HepG2 (cell line): ENCODE measurements around the gene AFF4. TPM values are rescaled to one million over a fixed set of nuclear protein-coding genes. Genes with fewer than 3 reads are reported as not detected.

ENCODE experiments used
- ATM ChIP-seq: fragments of 450-650 bp; IDR thresholded peaks from 2 replicates; pipeline ENCODE4 v1.7.1; 2017; ENCODE audit warnings: mild to moderate bottlenecking, borderline replicate concordance
- BHLHE40 ChIP-seq: IDR thresholded peaks from 2 replicates; pipeline ENCODE4 v1.6.1; 2011; ENCODE audit warnings: low read length, improper control_type of control experiment
- EZH2 ChIP-seq: conservative IDR thresholded peaks from 2 replicates; pipeline ENCODE4 v1.6.1; 2012; ENCODE audit warnings: mild to moderate bottlenecking, low read depth, low read length, moderate library complexity
- GLMP ChIP-seq: sonication (generic); formaldehyde crosslinking; IDR thresholded peaks from 2 replicates; pipeline ENCODE4 v1.9.0; 2021; ENCODE audit warnings: missing genetic modification reagents, mild to moderate bottlenecking, borderline replicate concordance
- HNRNPLL ChIP-seq: fragments of 200-400 bp; formaldehyde crosslinking; IDR thresholded peaks from 2 replicates; pipeline ENCODE4 v1.6.1; 2017; ENCODE audit warnings: mild to moderate bottlenecking, low read depth, low read length; ENCODE audit not compliant: poor library complexity, severe bottlenecking
- JARID2 ChIP-seq: sonication (generic); formaldehyde crosslinking; IDR thresholded peaks from 2 replicates; pipeline ENCODE4 v1.8.1; 2023; ENCODE audit warnings: missing genetic modification reagents, inconsistent platforms; ENCODE audit not compliant: insufficient replicate concordance
- JUNB ChIP-seq: sonication (generic); formaldehyde crosslinking; IDR thresholded peaks from 2 replicates; pipeline ENCODE4 v1.8.0; 2022; ENCODE audit warnings: missing genetic modification reagents, mild to moderate bottlenecking, borderline replicate concordance
- KLF9 ChIP-seq: IDR thresholded peaks from 2 replicates; pipeline ENCODE4 v1.6.1; 2016; ENCODE audit warnings: low read depth
- MBD4 ChIP-seq: IDR thresholded peaks from 2 replicates; pipeline ENCODE4 v1.6.1; 2012; ENCODE audit warnings: low read length, inconsistent platforms, borderline replicate concordance
- NFKBIZ ChIP-seq: IDR thresholded peaks from 2 replicates; pipeline ENCODE4 v1.6.1; 2018; ENCODE audit warnings: missing genetic modification reagents, missing compliant biosample characterization
- PHF5A ChIP-seq: IDR thresholded peaks from one replicate; pipeline ENCODE4 v1.6.1; 2018; ENCODE audit warnings: low read depth, missing genetic modification reagents; ENCODE audit not compliant: unreplicated experiment
- PLSCR1 ChIP-seq: sonication (generic); formaldehyde crosslinking; IDR thresholded peaks from 2 replicates; pipeline ENCODE4 v1.5.0; 2020; ENCODE audit warnings: missing genetic modification reagents, mild to moderate bottlenecking, borderline replicate concordance
- RARA ChIP-seq: IDR thresholded peaks from 2 replicates; pipeline ENCODE4 v1.6.1; 2016; ENCODE audit warnings: missing genetic modification reagents, missing compliant biosample characterization
- RBM39 ChIP-seq: fragments of 200-400 bp; formaldehyde crosslinking; IDR thresholded peaks from one replicate; pipeline ENCODE4 v1.6.1; 2018; ENCODE audit warnings: antibody characterized with exemption, mild to moderate bottlenecking, low read depth, low read length; ENCODE audit not compliant: poor library complexity, severe bottlenecking
- SMAD3 ChIP-seq: sonication (generic); formaldehyde crosslinking; IDR thresholded peaks from 2 replicates; pipeline ENCODE4 v1.4.0; 2020; ENCODE audit warnings: missing genetic modification reagents
- TSC22D2 ChIP-seq: sonication (generic); formaldehyde crosslinking; IDR thresholded peaks from 2 replicates; pipeline ENCODE4 v1.5.1; 2020; ENCODE audit warnings: missing genetic modification reagents, mild to moderate bottlenecking, borderline replicate concordance
- ZBTB3 ChIP-seq: sonication (generic); formaldehyde crosslinking; IDR thresholded peaks from 2 replicates; pipeline ENCODE4 v1.4.0; 2020; ENCODE audit warnings: low read depth, mild to moderate bottlenecking, moderate library complexity, missing genetic modification reagents, borderline replicate concordance
- ZIK1 ChIP-seq: sonication (generic); formaldehyde crosslinking; IDR thresholded peaks from 2 replicates; pipeline ENCODE4 v1.5.0; 2020; ENCODE audit warnings: mild to moderate bottlenecking, low read depth, missing genetic modification reagents, borderline replicate concordance
- ZNF207 ChIP-seq: fragments of 450-650 bp; IDR thresholded peaks from 2 replicates; pipeline ENCODE4 v1.6.1; 2016; ENCODE audit warnings: antibody characterized with exemption, borderline replicate concordance
- ZNF224 ChIP-seq: sonication (generic); formaldehyde crosslinking; IDR thresholded peaks from 2 replicates; pipeline ENCODE4 v1.5.0; 2020; ENCODE audit warnings: mild to moderate bottlenecking, missing genetic modification reagents
- ZNF280D ChIP-seq: sonication (generic); formaldehyde crosslinking; IDR thresholded peaks from 2 replicates; pipeline ENCODE4 v1.5.1; 2020; ENCODE audit warnings: mild to moderate bottlenecking, missing genetic modification reagents
- ZNF720 ChIP-seq: sonication (generic); formaldehyde crosslinking; IDR thresholded peaks from 2 replicates; pipeline ENCODE4 v1.4.0; 2020; ENCODE audit warnings: missing genetic modification reagents
- ZUFSP ChIP-seq: sonication (generic); formaldehyde crosslinking; IDR thresholded peaks from 2 replicates; pipeline ENCODE4 v1.9.0; 2021; ENCODE audit warnings: missing genetic modification reagents, mild to moderate bottlenecking, borderline replicate concordance
- polyA plus RNA-seq, 8 experiments: library from polyadenylated mRNA; depleted of rRNA in 3 of 8; stranded (reverse) in 7 of 8; unstranded in 1 of 8; fragments of >200 nt; fragmentation: Illumina TruSeq in 4 of 8; extraction: Trizol in 4 of 8; gene quantifications; 2 replicates each; pipeline versions ENCODE4 v1.2.1 to v1.2.3, GENCODE V29; 2011 to 2016; ENCODE audit warnings: low read depth in 4 of 8, missing spikeins in 1 of 8, mixed read lengths in 1 of 8; ENCODE audit not compliant: insufficient read depth in 1 of 8
- total RNA-seq, 5 experiments: library from RNA; depleted of rRNA; stranded (reverse); fragments of >200 nt; fragmentation: Illumina TruSeq; extraction: Trizol; gene quantifications; 2 replicates each; pipeline ENCODE4 v1.2.3, GENCODE V29; 2016; ENCODE audit warnings: low read depth in 1 of 5

The AFF4 gene
- total and polyA plus RNA-seq, 2 of the 13 experiments (the other 11 are each of a cell fraction or from before 2014, with no cell fraction given) = 22.1 to 25.5 TPM

- TF ChIP-seq MBD4 (no peak), ZUFSP (CRISPR knock-in tag) (no peak), NFKBIZ (CRISPR knock-in tag) (no peak), ZNF280D (CRISPR knock-in tag) (no peak), PHF5A (CRISPR knock-in tag) (no peak), ZNF207 (no peak), JUNB (CRISPR knock-in tag) (no peak), BHLHE40 (peak; percentile 55; the same call in 1 of the 2 replicates), RARA (CRISPR knock-in tag) (peak; percentile 52), EZH2 (no peak), ZNF224 (CRISPR knock-in tag) (no peak), RBM39 (no peak), HNRNPLL (peak; percentile 12), SMAD3 (CRISPR knock-in tag) (no peak), ATM (no peak), ZBTB3 (peak; percentile 40; the same call in 1 of the 2 replicates), TSC22D2 (CRISPR knock-in tag) (no peak), PLSCR1 (CRISPR knock-in tag) (peak; percentile 63; the same call in 1 of the 2 replicates), KLF9 (CRISPR knock-in tag) (0 out of 2 replicates have a peak, but pooled peaks have one; percentile 43), ZIK1 (0 out of 2 replicates have a peak, but pooled peaks have one; percentile 24), GLMP (CRISPR knock-in tag) (no peak), ZNF720 (CRISPR knock-in tag) (no peak), JARID2 (CRISPR knock-in tag) (no peak)
These were observed 132.9 kb downstream of the AFF4 start, which contains the start of gene SHROOM1 (continued) for GRCh38 chr5:132830436-132831094.
